Mucosa of descending colon (tissue), 3 donors: Measurements from ENCODE around the gene FLYWCH2. TPM values are rescaled to one million over a fixed set of nuclear protein-coding genes. Genes with fewer than 3 reads are reported as not detected.

Experiments used
- ATAC-seq: fragments of 200-7000 bp; cut with Tn5 transposase; one replicate; pipeline ENCODE4 v1.9.1; 2020; ENCODE audit warnings: mild to moderate bottlenecking, moderate library complexity
- DNase-seq, 3 donors: peaks; one replicate each; pipeline ENCODE4 v3.0.0-alpha.2; 2020
- H3K36me3 ChIP-seq: fragments of 200-600 bp; one replicate; pipeline ENCODE4 v1.8.0; 2021; ENCODE audit warnings: low read depth, mild to moderate bottlenecking
- H3K4me1 ChIP-seq: fragments of 200-600 bp; one replicate; pipeline ENCODE4 v1.8.0; 2021; ENCODE audit warnings: low read depth, mild to moderate bottlenecking
- H3K4me3 ChIP-seq: fragments of 200-600 bp; one replicate; pipeline ENCODE4 v1.8.0; 2021; ENCODE audit warnings: mild to moderate bottlenecking
- H3K9me3 ChIP-seq: fragments of 200-600 bp; one replicate; pipeline ENCODE4 v1.8.0; 2021; ENCODE audit warnings: mild to moderate bottlenecking
- intact Hi-C, 2 donors: fragments of 100-400 bp; cut with DNase I in 1 of 2; cut with micrococcal nuclease in 1 of 2; formaldehyde crosslinking; loops; one replicate each; pipeline versions ENCODE4 v1.11.0 to v1.11.1; 2022; cut with DNase I, micrococcal nuclease
- long read RNA-seq, 2 donors: library from polyadenylated mRNA; unstranded; transcript quantifications; one replicate each; pipeline ENCODE4 v2.0.0, GENCODE V29; 2019 to 2021
- total RNA-seq, 3 donors: library from RNA; stranded (reverse); fragmentation: NEBNext Ultra II Directional in 2 of 3; extraction: Animal tissue kit (Norgen Biotek cat#: 25700) in 2 of 3; gene quantifications; one replicate each; pipeline versions ENCODE4 v1.2.1 to v1.2.4, GENCODE V29; 2021 to 2023
- TF ChIP-seq, protein P1 (sequence below): fragments of 200-600 bp; IDR thresholded peaks from one replicate; pipeline ENCODE4 v1.8.0; 2022; ENCODE audit warnings: antibody characterized with exemption, mild to moderate bottlenecking
- donor health status: DM: no; HTN: no; CAD: no; lungs with moderate emphysema.
- donor health status: DM: no; HTN: no; CAD: no.
- donor health status: DM: no; HTN: yes; CAD: no.

Gene FLYWCH2, protein sequence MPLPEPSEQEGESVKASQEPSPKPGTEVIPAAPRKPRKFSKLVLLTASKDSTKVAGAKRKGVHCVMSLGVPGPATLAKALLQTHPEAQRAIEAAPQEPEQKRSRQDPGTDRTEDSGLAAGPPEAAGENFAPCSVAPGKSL
- total RNA-seq, result 10 to 100 TPM; 23.3 to 26.9 (median 25.3) TPM
- long read RNA-seq, donor 1, transcript FLYWCH2-202 (4 exons, 1,036 nt), result major isoform, 16 of 21 reads
- long read RNA-seq, donor 1, partial matches to known transcripts, result 1 of 21 reads
- long read RNA-seq, donor 1, other reads (novel, unspliced or antisense), result 3 of 21 reads
- long read RNA-seq, donor 2, transcript FLYWCH2-202 (4 exons, 1,036 nt), result major isoform, 28 of 35 reads
- long read RNA-seq, donor 2, partial matches to known transcripts, result 0 of 35 reads
- long read RNA-seq, donor 2, other reads (novel, unspliced or antisense), result 3 of 35 reads

GRCh38 chr16:2882650-2883457 is at the start of gene FLYWCH2:
TSS of gene FLYWCH2 (plus strand) at chr16:2883215. CDS start at chr16:2896450, 13,235 bp downstream.
- DNase-seq (peak; percentile 99 to 100 (median 100)), ATAC-seq (peak; percentile 95)
- H3K9me3 ChIP-seq, result no peaks in the 10 kb centered on the region
- H3K36me3 ChIP-seq, result no peaks in the 10 kb centered on the region
- peaks cover 6% of the 10 kb centered on the region for H3K4me1 ChIP-seq
- TF ChIP-seq, protein P1, sequence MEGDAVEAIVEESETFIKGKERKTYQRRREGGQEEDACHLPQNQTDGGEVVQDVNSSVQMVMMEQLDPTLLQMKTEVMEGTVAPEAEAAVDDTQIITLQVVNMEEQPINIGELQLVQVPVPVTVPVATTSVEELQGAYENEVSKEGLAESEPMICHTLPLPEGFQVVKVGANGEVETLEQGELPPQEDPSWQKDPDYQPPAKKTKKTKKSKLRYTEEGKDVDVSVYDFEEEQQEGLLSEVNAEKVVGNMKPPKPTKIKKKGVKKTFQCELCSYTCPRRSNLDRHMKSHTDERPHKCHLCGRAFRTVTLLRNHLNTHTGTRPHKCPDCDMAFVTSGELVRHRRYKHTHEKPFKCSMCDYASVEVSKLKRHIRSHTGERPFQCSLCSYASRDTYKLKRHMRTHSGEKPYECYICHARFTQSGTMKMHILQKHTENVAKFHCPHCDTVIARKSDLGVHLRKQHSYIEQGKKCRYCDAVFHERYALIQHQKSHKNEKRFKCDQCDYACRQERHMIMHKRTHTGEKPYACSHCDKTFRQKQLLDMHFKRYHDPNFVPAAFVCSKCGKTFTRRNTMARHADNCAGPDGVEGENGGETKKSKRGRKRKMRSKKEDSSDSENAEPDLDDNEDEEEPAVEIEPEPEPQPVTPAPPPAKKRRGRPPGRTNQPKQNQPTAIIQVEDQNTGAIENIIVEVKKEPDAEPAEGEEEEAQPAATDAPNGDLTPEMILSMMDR, result no peak
- peak within 1 kb of the TSS; percentile 73 for H3K4me3 ChIP-seq
- intact Hi-C loops, result no loop called here

DNA sequence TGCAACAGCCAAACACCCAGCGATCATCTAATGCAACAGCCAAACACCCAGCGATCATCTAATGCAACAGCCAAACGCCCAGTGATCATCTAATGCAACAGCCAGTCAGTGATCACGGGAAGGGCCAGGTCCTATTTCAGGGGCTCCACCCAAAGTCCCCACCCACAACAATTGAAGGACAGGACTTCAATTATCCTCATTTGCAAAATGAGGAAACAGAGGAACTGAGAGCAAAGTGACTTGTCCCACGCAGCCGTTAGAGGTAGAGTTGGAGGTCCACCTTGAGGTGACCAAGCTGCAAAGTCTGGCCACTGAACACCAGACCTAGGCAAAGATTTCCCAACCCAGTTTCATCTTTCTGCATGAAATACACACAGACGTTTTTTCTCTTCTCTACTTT is 49.2 kb upstream of the FLYWCH2 start:
- H3K9me3 ChIP-seq, result no peaks in the 10 kb centered on the region
- DNase-seq (no peak), ATAC-seq (no peak)
- H3K36me3 ChIP-seq, result no peaks in the 10 kb centered on the region
- no peak overlapping the region for H3K4me3 ChIP-seq
- TF ChIP-seq, protein P1, result no peak
- intact Hi-C loops, result no loop called here
- peaks cover 13% of the 10 kb centered on the region for H3K4me1 ChIP-seq

DNA sequence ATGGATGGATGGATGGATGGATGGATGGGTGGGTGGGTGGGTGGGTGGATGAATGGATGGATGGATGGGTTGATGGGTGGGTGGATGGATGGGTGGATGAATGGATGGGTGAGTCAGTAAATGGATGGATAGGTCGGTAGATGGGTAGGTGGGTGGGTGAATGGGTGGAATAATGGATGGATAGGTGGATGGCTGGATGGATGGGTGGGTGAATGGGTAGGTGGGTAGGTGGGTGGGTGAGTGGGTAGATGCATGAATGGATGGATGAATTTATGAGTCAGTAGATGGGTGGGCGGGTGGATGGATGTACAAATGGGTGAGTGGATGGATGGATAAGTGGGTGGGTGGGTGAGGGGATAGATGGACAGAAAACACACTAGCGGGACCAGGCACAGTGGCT is 48.0 kb upstream of the FLYWCH2 start:
- no peak for DNase-seq
- H3K4me3 ChIP-seq, result no peak overlapping the region
- no peaks in the 10 kb centered on the region for H3K36me3 ChIP-seq
- no peak for ATAC-seq
- H3K4me1 ChIP-seq, result peaks cover 4% of the 10 kb centered on the region
- H3K9me3 ChIP-seq, result no peaks in the 10 kb centered on the region
- intact Hi-C loops, result no loop called here
- TF ChIP-seq, protein P1, result no peak

DNA sequence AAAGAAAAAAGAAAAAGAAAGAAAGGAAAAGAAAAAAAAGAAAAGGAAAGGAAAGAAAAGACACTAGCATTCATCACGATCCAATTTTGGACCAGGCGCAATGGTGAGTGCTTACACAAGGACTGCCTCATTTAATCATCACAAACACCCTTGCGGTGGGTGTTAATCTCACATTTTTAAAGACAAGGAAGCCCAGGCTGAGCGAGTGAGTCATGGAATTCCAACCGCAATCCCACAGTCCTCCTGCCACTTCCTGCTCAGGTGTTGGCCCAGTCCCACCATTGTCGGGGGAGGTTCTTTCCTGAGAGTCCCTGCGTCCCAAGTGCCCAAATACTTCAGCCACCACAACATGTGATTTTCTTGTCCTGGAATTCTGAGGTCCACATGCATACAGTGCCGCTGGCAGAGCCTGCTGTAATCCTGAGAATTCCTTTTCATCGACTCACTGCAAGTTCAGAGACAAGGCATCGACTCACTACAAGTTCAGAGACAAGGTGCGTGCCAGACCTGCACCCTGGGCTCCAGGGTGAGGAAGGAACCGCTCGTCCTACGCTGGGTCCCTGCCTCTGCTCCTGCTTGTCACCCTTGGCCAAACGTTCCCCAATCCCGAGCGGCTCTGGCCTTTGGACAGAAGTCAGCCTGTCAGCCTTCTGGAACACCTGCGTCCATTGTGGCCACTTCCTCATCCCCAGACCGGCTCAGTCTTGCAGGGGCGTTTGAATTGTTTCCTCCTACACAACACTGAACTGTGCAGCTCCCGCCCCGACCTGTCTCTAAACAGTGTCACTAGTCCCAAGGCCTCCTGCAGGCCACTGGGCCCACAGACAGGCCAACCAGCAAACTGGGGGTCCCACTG is 47.1 kb upstream of the FLYWCH2 start:
- DNase-seq (peak in 1 of 3 donors; percentile 38), ATAC-seq (peak; percentile 90)
- Histone ChIP-seq H3K4me3 (no peak overlapping the region), H3K36me3 (no peaks in the 10 kb centered on the region), H3K9me3 (no peaks in the 10 kb centered on the region), H3K4me1 (no peaks in the 10 kb centered on the region)
- intact Hi-C loops, result no loop called here
- TF ChIP-seq, protein P1, result no peak
